ENCODE measurements around the gene CEPT1.

DNA sequence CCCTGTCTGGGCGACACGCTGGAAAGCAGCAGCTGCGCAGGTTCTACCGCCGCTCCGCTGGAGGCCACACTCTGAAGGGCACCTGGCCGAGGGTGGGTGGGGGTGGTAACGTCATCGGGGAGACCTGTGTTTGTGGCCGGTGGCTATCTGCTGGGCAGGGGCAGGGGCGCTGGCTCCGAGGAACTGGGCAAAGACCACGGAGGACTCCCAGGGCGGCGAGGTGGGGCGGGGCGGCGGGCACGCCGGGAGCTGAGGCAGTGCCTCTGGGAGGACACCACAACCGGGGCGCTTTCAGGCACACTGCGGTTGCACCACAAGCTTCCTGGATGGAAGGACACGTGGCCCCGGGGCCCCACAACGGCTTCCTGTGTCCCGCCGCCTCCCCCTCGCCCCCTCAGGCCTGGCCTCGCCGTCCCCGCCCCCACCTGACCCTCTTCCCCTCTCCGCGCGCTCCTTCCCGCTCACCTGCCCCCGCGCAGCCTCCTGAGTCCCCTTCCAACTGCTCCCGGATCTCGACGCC, 63.7 kb downstream of the CEPT1 start:
- TF ChIP-seq, protein P1, sequence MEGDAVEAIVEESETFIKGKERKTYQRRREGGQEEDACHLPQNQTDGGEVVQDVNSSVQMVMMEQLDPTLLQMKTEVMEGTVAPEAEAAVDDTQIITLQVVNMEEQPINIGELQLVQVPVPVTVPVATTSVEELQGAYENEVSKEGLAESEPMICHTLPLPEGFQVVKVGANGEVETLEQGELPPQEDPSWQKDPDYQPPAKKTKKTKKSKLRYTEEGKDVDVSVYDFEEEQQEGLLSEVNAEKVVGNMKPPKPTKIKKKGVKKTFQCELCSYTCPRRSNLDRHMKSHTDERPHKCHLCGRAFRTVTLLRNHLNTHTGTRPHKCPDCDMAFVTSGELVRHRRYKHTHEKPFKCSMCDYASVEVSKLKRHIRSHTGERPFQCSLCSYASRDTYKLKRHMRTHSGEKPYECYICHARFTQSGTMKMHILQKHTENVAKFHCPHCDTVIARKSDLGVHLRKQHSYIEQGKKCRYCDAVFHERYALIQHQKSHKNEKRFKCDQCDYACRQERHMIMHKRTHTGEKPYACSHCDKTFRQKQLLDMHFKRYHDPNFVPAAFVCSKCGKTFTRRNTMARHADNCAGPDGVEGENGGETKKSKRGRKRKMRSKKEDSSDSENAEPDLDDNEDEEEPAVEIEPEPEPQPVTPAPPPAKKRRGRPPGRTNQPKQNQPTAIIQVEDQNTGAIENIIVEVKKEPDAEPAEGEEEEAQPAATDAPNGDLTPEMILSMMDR (conservative IDR thresholded peaks at IDR 0.05; ENCODE audit: low read depth, low read length), result no peak
- TF ChIP-seq SMC3 (IDR thresholded peaks at IDR 0.05; ENCODE audit: low read depth, low read length) (no peak), BHLHE40 (IDR thresholded peaks at IDR 0.05; ENCODE audit: low read depth, low read length) (no peak), POLR2A (IDR thresholded peaks at IDR 0.05; ENCODE audit: low read depth, low read length) (no peak), CEBPB (IDR thresholded peaks at IDR 0.05; ENCODE audit: low read depth, low read length) (no peak), MXI1 (IDR thresholded peaks at IDR 0.05; ENCODE audit: borderline replicate concordance, low read depth, low read length) (no peak), RCOR1 (IDR thresholded peaks at IDR 0.05; ENCODE audit: insufficient replicate concordance, low read length) (no peak)
- TF ChIP-seq, protein P2, sequence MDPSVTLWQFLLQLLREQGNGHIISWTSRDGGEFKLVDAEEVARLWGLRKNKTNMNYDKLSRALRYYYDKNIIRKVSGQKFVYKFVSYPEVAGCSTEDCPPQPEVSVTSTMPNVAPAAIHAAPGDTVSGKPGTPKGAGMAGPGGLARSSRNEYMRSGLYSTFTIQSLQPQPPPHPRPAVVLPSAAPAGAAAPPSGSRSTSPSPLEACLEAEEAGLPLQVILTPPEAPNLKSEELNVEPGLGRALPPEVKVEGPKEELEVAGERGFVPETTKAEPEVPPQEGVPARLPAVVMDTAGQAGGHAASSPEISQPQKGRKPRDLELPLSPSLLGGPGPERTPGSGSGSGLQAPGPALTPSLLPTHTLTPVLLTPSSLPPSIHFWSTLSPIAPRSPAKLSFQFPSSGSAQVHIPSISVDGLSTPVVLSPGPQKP (IDR thresholded peaks at IDR 0.05; ENCODE audit: borderline replicate concordance, low read depth, low read length), result no peak

Measured in IMR-90 (cell line).